HG02852 (cell line): Measurements from ENCODE around the gene ADH7.
"Not testable (repeated sequence)": the region's sequence is repeated elsewhere in the genome, so short reads cannot be mapped to it uniquely, and the experiment has no call there.

ENCODE experiments used
- ATAC-seq: cut with Tn5 transposase; IDR thresholded peaks from one replicate; pipeline ENCODE4 v1.9.1; 2021; ENCODE audit warnings: mild to moderate bottlenecking, moderate library complexity; ENCODE audit not compliant: unreplicated experiment

ADH7 gene

GRCh38 chr4:99382745-99383360 lies 52.3 kb downstream of the ADH7 start:
- no peak for ATAC-seq

- no peak for ATAC-seq
Measured at GRCh38 chr4:99381588-99382175, 53.5 kb downstream of the ADH7 start.

GRCh38 chr4:99379571-99379970 lies 55.6 kb downstream of the ADH7 start:
- ATAC-seq = no peak

GRCh38 chr4:99378876-99379275 lies 56.3 kb downstream of the ADH7 start:
- ATAC-seq = no peak

- not testable (repeated sequence) for ATAC-seq
Measured at GRCh38 chr4:99377341-99377740, 57.8 kb downstream of the ADH7 start.

- ATAC-seq = not testable (repeated sequence)
Measured at GRCh38 chr4:99372464-99372863, 62.7 kb downstream of the ADH7 start.

- not testable (repeated sequence) for ATAC-seq
Measured at GRCh38 chr4:99367817-99368216, 67.3 kb downstream of the ADH7 start.

GRCh38 chr4:99366491-99366890 lies 68.7 kb downstream of the ADH7 start:
- no peak for ATAC-seq

GRCh38 chr4:99362768-99363167 lies 72.4 kb downstream of the ADH7 start:
- no peak for ATAC-seq
